ENCODE measurements around the gene SLIT3.
A peak's percentile ranks its signal among the peaks of the same experiment; 100 is the strongest.

Gene SLIT3

GRCh38 chr5:168969326-168969886, 331.5 kb downstream of the SLIT3 start:
- TF ChIP-seq ZC3H10 (CRISPR knock-in tag; IDR thresholded peaks at IDR 0.05) (no peak), ZNF8 (CRISPR knock-in tag; IDR thresholded peaks at IDR 0.05) (no peak), ISL1 (CRISPR knock-in tag; IDR thresholded peaks at IDR 0.05) (no peak), GLIS3 (CRISPR knock-in tag; IDR thresholded peaks at IDR 0.05) (no peak), SNAI2 (CRISPR knock-in tag; IDR thresholded peaks at IDR 0.05) (no peak), CSRNP3 (CRISPR knock-in tag; IDR thresholded peaks at IDR 0.05) (no peak), RARB (CRISPR knock-in tag; IDR thresholded peaks at IDR 0.05) (no peak), OSR1 (CRISPR knock-in tag; IDR thresholded peaks at IDR 0.05) (no peak), PATZ1 (CRISPR knock-in tag; IDR thresholded peaks at IDR 0.05; ENCODE audit: borderline replicate concordance) (no peak), ZFP30 (CRISPR knock-in tag; IDR thresholded peaks at IDR 0.05) (no peak), CREB5 (CRISPR knock-in tag; IDR thresholded peaks at IDR 0.05; ENCODE audit: low read depth) (no peak), BACH2 (CRISPR knock-in tag; IDR thresholded peaks at IDR 0.05; ENCODE audit: borderline replicate concordance) (no peak)
- ATAC-seq = no peak

GRCh38 chr5:168967882-168968620, 332.9 kb downstream of the SLIT3 start:
- ATAC-seq = no peak
- no peak for TF ChIP-seq PPARA (CRISPR knock-in tag; IDR thresholded peaks at IDR 0.05; ENCODE audit: borderline replicate concordance)
- no peak for TF ChIP-seq ISL1 (CRISPR knock-in tag; IDR thresholded peaks at IDR 0.05)
- TF ChIP-seq TCF4 (CRISPR knock-in tag; IDR thresholded peaks at IDR 0.05; ENCODE audit: borderline replicate concordance) = no peak
- no peak for TF ChIP-seq ZNF565 (CRISPR knock-in tag; conservative IDR thresholded peaks at IDR 0.05; ENCODE audit: low read depth)

- no peak for TF ChIP-seq SNAI2 (CRISPR knock-in tag; IDR thresholded peaks at IDR 0.05)
- ATAC-seq = no peak
Measured at GRCh38 chr5:168965638-168966037, 335.3 kb downstream of the SLIT3 start.

GRCh38 chr5:168964182-168964581, 336.8 kb downstream of the SLIT3 start:
- no peak for TF ChIP-seq ZC3H10 (CRISPR knock-in tag; IDR thresholded peaks at IDR 0.05)
- TF ChIP-seq ZNF8 (CRISPR knock-in tag; IDR thresholded peaks at IDR 0.05) = no peak
- no peak for TF ChIP-seq CSDC2 (CRISPR knock-in tag; IDR thresholded peaks at IDR 0.05)
- TF ChIP-seq SNAI2 (CRISPR knock-in tag; IDR thresholded peaks at IDR 0.05) = no peak
- TF ChIP-seq ESRRG (CRISPR knock-in tag; IDR thresholded peaks at IDR 0.05) = no peak
- TF ChIP-seq PATZ1 (CRISPR knock-in tag; IDR thresholded peaks at IDR 0.05; ENCODE audit: borderline replicate concordance) = no peak
- ATAC-seq = no peak

GRCh38 chr5:168962306-168962705, 338.6 kb downstream of the SLIT3 start:
- peak; percentile 88 for ATAC-seq
- TF ChIP-seq ZFP30 (CRISPR knock-in tag; IDR thresholded peaks at IDR 0.05) = no peak
- no peak for TF ChIP-seq POU6F1 (CRISPR knock-in tag; IDR thresholded peaks at IDR 0.05; ENCODE audit: borderline replicate concordance, low read depth)
- TF ChIP-seq TOX (CRISPR knock-in tag; IDR thresholded peaks at IDR 0.05; ENCODE audit: borderline replicate concordance) = no peak
- no peak for TF ChIP-seq TSHZ2 (CRISPR knock-in tag; IDR thresholded peaks at IDR 0.05)
- no peak for TF ChIP-seq PATZ1 (CRISPR knock-in tag; IDR thresholded peaks at IDR 0.05; ENCODE audit: borderline replicate concordance)
- TF ChIP-seq CSDC2 (CRISPR knock-in tag; IDR thresholded peaks at IDR 0.05) = no peak
- TF ChIP-seq SNAI2 (CRISPR knock-in tag; IDR thresholded peaks at IDR 0.05) = no peak

All from SK-N-SH treated with all-trans-retinoic acid at 6 μM for 48 hours (cell line).